HCT116 (cell line): ENCODE results near the gene GATAD2B. TPM values are rescaled to one million over a fixed set of nuclear protein-coding genes. Genes with fewer than 3 reads are reported as not detected.

ENCODE experiments used
- ATAC-seq: fragments of 200-7000 bp; cut with Tn5 transposase; 2 replicates; pipeline ENCODE4 v1.9.1; 2020; ENCODE audit warnings: mild to moderate bottlenecking, moderate library complexity
- BruUV-seq: library from RNA; stranded (reverse); fragments of 400-500 nt; replicated peaks from 2 replicates; lab custom pipeline; 2021; lab: Mats Ljungman, UMichigan
- CTCF ChIA-PET: fragments of 300-600 bp; sonication (Branson Sonifier 250); formaldehyde crosslinking; loops from one replicate; lab custom pipeline; 2021; ENCODE audit warnings: antibody characterized with exemption; lab: Charles Lee
- POLR2A ChIA-PET: fragments of 300-600, 350-600 bp; sonication (Branson Sonifier 250); formaldehyde crosslinking; loops from one replicate; lab custom pipeline; 2021; ENCODE audit warnings: antibody characterized with exemption; lab: Charles Lee
- RAD21 ChIA-PET, 2 experiments: fragments of 300-600 bp; sonication (Branson Sonifier 250); formaldehyde crosslinking; loops; one replicate each; lab custom pipeline; 2023; ENCODE audit warnings: low total read pairs in 2 of 2; ENCODE audit not compliant: uncharacterized antibody in 2 of 2, unreplicated experiment in 2 of 2, low non-redundant PET in 1 of 2; lab: Charles Lee
- DNase-seq: peaks from one replicate; pipeline ENCODE4 v3.0.0-alpha.2; 2010; ENCODE audit warnings: low read depth, low spot score
- H2AFZ ChIP-seq: fragments of 200-600 bp; shearing (Covaris generic), sonication (generic); 2 replicates; pipeline ENCODE4 v1.6.1; 2017; ENCODE audit warnings: low read depth, mixed run types, mixed read lengths, antibody characterized with exemption, low read length; ENCODE audit not compliant: poor library complexity, severe bottlenecking
- H3K27ac ChIP-seq: 2 replicates; pipeline ENCODE4 v1.5.1; 2012; ENCODE audit warnings: low read depth, low read length
- H3K27me3 ChIP-seq: fragments of 200-600 bp; sonication (generic); 2 replicates; pipeline ENCODE4 v1.6.1; 2016; ENCODE audit warnings: mixed run types, low read length, mixed read lengths; ENCODE audit not compliant: insufficient read depth
- H3K36me3 ChIP-seq, 2 experiments: fragments of 200-500 bp in 1 of 2; fragments of 200-600 bp in 1 of 2; sonication (Bioruptor generic) in 1 of 2; sonication (generic) in 1 of 2; 2 replicates each; pipeline versions ENCODE4 v1.5.1 to v1.6.1; 2014 to 2016; ENCODE audit warnings: low read length in 2 of 2, inconsistent platforms in 1 of 2, mixed read lengths in 1 of 2, mixed run types in 1 of 2; ENCODE audit not compliant: insufficient read depth in 2 of 2, control insufficient read depth in 1 of 2
- H3K4me1 ChIP-seq, 2 experiments: fragments of 200-600 bp in 1 of 2; sonication (generic) in 1 of 2; 2 replicates each; pipeline versions ENCODE4 v1.5.1 to v1.6.1; 2012 to 2017; ENCODE audit warnings: low read length in 2 of 2, inconsistent platforms in 1 of 2, mild to moderate bottlenecking in 1 of 2, mixed read lengths in 1 of 2, mixed run types in 1 of 2, moderate library complexity in 1 of 2; ENCODE audit not compliant: insufficient read depth in 2 of 2, control insufficient read depth in 1 of 2
- H3K4me2 ChIP-seq: fragments of 200-600 bp; sonication (generic); 2 replicates; pipeline ENCODE4 v1.6.1; 2017; ENCODE audit warnings: mixed run types, low read length, mixed read lengths
- H3K4me3 ChIP-seq, 2 experiments: fragments of 200-600 bp in 1 of 2; sonication (generic) in 1 of 2; replicated peaks in 1 of 2; 2 replicates each; pipeline ENCODE4 v1.5.1; 2011 to 2016; ENCODE audit warnings: low read length in 2 of 2, control low read depth in 1 of 2, low read depth in 1 of 2, mild to moderate bottlenecking in 1 of 2, mixed read lengths in 1 of 2, mixed run types in 1 of 2
- H3K79me2 ChIP-seq: fragments of 200-600 bp; sonication (generic); 2 replicates; pipeline ENCODE4 v1.6.1; 2017; ENCODE audit warnings: mild to moderate bottlenecking, mixed run types, low read length, moderate library complexity, mixed read lengths; ENCODE audit not compliant: insufficient read depth
- H3K9ac ChIP-seq: fragments of 200-600 bp; sonication (generic); 2 replicates; pipeline ENCODE4 v1.6.1; 2016; ENCODE audit warnings: low read length, mixed read lengths
- H3K9me2 ChIP-seq: fragments of 200-600 bp; sonication (generic), shearing (Covaris generic); 2 replicates; pipeline ENCODE4 v1.6.1; 2017; ENCODE audit warnings: mixed run types, mild to moderate bottlenecking, moderate library complexity; ENCODE audit not compliant: insufficient read depth
- H3K9me3 ChIP-seq, 2 experiments: fragments of 200-500 bp in 1 of 2; fragments of 200-600 bp in 1 of 2; sonication (Bioruptor generic) in 1 of 2; sonication (generic) in 1 of 2; 2 replicates each; pipeline ENCODE4 v1.6.1; 2014 to 2017; ENCODE audit warnings: low read length in 2 of 2, mixed read lengths in 2 of 2, inconsistent platforms in 1 of 2, low read depth in 1 of 2, mild to moderate bottlenecking in 1 of 2, mixed run types in 1 of 2, moderate library complexity in 1 of 2; ENCODE audit not compliant: control insufficient read depth in 1 of 2, insufficient read depth in 1 of 2
- H4K20me1 ChIP-seq: fragments of 200-600 bp; sonication (generic), shearing (Covaris generic); 2 replicates; pipeline ENCODE4 v1.6.1; 2017; ENCODE audit warnings: mixed run types, mild to moderate bottlenecking, moderate library complexity; ENCODE audit not compliant: insufficient read depth
- CBX3 ChIP-seq: IDR thresholded peaks from 2 replicates; pipeline ENCODE4 v1.6.1; 2012; ENCODE audit warnings: low read depth
- ELF1 ChIP-seq: IDR thresholded peaks from 2 replicates; pipeline ENCODE4 v1.6.1; 2012; ENCODE audit warnings: low read depth, borderline replicate concordance
- EZH2 ChIP-seq: fragments of 200-600 bp; sonication (generic); IDR thresholded peaks from 2 replicates; pipeline ENCODE4 v1.6.1; 2017; ENCODE audit warnings: antibody characterized with exemption, mixed run types
- FOSL1 ChIP-seq: IDR thresholded peaks from 2 replicates; pipeline ENCODE4 v1.6.1; 2012; ENCODE audit warnings: low read depth
- JUND ChIP-seq: IDR thresholded peaks from 2 replicates; pipeline ENCODE4 v1.6.1; 2012
- POLR2AphosphoS5 ChIP-seq: IDR thresholded peaks from 2 replicates; pipeline ENCODE4 v1.6.1; 2011; ENCODE audit warnings: mild to moderate bottlenecking, low read depth, low read length, moderate library complexity
- RAD21 ChIP-seq: IDR thresholded peaks from 2 replicates; pipeline ENCODE4 v1.6.1; 2012; ENCODE audit warnings: low read depth, mild to moderate bottlenecking
- SP1 ChIP-seq: IDR thresholded peaks from 2 replicates; pipeline ENCODE4 v1.6.1; 2012; ENCODE audit warnings: low read depth
- SRF ChIP-seq: IDR thresholded peaks from 2 replicates; pipeline ENCODE4 v1.6.1; 2012; ENCODE audit warnings: low read depth
- TCF7L2 ChIP-seq: IDR thresholded peaks from 2 replicates; pipeline ENCODE4 v1.7.0; 2011; ENCODE audit warnings: borderline replicate concordance, inconsistent platforms; ENCODE audit not compliant: insufficient read depth, insufficient read length; ENCODE audit errors: extremely low read depth
- YY1 ChIP-seq: IDR thresholded peaks from 2 replicates; pipeline ENCODE4 v1.6.1; 2011; ENCODE audit warnings: low read length, low read depth, moderate library complexity, mild to moderate bottlenecking; ENCODE audit not compliant: insufficient replicate concordance; ENCODE audit errors: extremely low read depth
- ZNF274 ChIP-seq: fragments of 200-500 bp; sonication (Bioruptor generic); IDR thresholded peaks from 2 replicates; pipeline ENCODE4 v1.6.1; 2014; ENCODE audit warnings: mild to moderate bottlenecking, low read depth, low read length, inconsistent platforms
- intact Hi-C: fragments of 100-400 bp; cut with micrococcal nuclease; formaldehyde crosslinking; loops from 2 replicates; pipeline ENCODE4 v1.10.0; 2022
- total RNA-seq: library from RNA; stranded (reverse); gene quantifications from one replicate; pipeline ENCODE4 v1.2.1, GENCODE V29; 2021; ENCODE audit not compliant: unreplicated experiment
- TF ChIP-seq, protein P1 (sequence below): IDR thresholded peaks from 2 replicates; pipeline ENCODE4 v1.6.1; 2012
- TF ChIP-seq, protein P2 (sequence below): IDR thresholded peaks from 2 replicates; pipeline ENCODE4 v1.6.1; 2012; ENCODE audit warnings: low read depth
- TF ChIP-seq, protein P3 (sequence below): IDR thresholded peaks from 2 replicates; pipeline ENCODE4 v1.6.1; 2012

Gene GATAD2B
- total RNA-seq, 1 experiment from 2014 or later: 50.2 TPM

DNA sequence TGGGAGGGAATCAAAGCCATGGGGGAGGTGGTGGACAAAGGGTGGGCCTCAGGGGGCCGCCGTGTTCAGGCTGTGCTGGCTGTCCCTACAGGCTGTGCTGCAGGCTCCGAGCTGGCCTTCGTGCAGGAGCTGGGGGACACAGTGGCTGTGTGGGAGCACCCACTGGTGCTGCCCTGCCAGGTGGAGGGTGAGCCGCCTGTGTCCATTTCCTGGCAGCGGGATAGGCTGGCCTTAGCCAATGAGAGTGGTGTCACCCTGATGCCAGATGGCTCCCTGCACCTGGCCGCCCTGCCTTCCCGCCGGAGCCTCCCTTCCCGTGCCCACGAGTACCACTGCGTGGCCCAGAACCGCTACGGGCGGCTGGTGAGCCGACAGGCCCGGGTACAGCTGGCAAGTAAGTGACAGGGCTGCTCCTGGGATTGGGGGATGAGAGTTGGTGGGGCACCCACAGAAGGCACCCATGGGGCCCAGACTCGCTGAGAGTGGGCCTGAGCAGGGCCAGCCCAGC, 127.4 kb downstream of the GATAD2B start:
- ChIA-PET POLR2A (no interaction called here), CTCF (no interaction called here), RAD21 (no interaction called here)
- H2AFZ ChIP-seq: no peak overlapping the region
- H3K4me3 ChIP-seq: no peak overlapping the region
- BruUV-seq: no TSS peak
- H3K27me3 ChIP-seq: no peaks in the 10 kb centered on the region
- no peaks in the 10 kb centered on the region for H4K20me1 ChIP-seq
- no peak for TF ChIP-seq ZNF274
- TF ChIP-seq TCF7L2: no peak
- no peak for TF ChIP-seq SRF
- no peaks in the 10 kb centered on the region for H3K36me3 ChIP-seq
- ATAC-seq (no peak), DNase-seq (no peak)
- H3K9me2 ChIP-seq: no peaks in the 10 kb centered on the region
- H3K4me1 ChIP-seq: peaks cover 0 to 8% of the 10 kb centered on the region in 2 experiments; a peak in 1 of 4 replicates
- no peak overlapping the region for H3K27ac ChIP-seq
- no peak overlapping the region for H3K4me2 ChIP-seq
- H3K9me3 ChIP-seq: no peaks in the 10 kb centered on the region
- intact Hi-C loops: loop anchor here (5.0 kb wide), 1 partner anchor 172 kb away; the partner anchor contains the start of gene CREB3L4
- H3K9ac ChIP-seq: no peak overlapping the region
- H3K79me2 ChIP-seq: no peaks in the 10 kb centered on the region

DNA sequence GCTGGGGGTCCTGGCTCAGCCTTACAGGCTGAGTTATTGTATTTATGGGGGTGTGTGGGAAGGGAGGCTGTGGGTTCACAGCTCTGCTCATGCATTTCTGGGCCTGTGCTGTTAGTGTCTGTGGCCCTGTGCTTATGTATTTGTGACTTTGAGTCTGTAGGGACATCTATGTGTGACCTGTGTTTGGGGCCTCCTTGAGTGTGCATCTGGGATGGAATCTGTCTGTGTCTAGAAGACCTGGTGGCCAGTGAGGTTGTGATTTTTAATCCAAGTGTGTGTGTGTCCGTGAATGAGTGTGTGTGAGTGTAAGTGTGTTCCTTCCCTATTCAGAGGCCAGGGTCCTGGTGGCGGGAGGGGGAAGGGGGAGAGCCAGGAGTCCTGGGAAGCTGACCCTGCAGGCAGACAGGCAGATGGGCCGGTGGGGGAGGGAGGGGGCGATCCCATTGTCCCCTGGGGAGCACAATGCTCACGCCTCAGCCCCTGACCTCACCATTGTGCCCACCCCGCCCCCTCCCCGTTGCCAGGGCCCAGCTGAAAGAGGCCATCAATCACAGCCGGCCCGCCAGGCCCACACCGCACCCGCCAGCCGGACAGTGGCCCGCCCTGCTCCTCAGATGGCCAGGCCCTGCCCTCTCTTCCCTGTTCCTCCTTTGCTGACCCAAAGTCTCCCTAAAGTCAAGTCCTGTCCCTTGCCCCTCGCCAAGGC, 128.0 kb downstream of the GATAD2B start:
- Histone ChIP-seq H3K4me1 (peaks cover 0 to 8% of the 10 kb centered on the region in 2 experiments; a peak in 1 of 4 replicates), H2AFZ (no peak overlapping the region), H3K9me2 (no peaks in the 10 kb centered on the region), H3K4me2 (no peak overlapping the region), H3K9ac (no peak overlapping the region), H4K20me1 (no peaks in the 10 kb centered on the region), H3K9me3 (no peaks in the 10 kb centered on the region), H3K79me2 (no peaks in the 10 kb centered on the region), H3K27me3 (no peaks in the 10 kb centered on the region), H3K4me3 (no peak overlapping the region), H3K27ac (no peak overlapping the region), H3K36me3 (no peaks in the 10 kb centered on the region)
- no TSS peak for BruUV-seq
- DNase-seq (no peak), ATAC-seq (no peak)
- RAD21 ChIA-PET: no interaction called here
- POLR2A ChIA-PET: no interaction called here
- TF ChIP-seq JUND (no peak), ELF1 (no peak), RAD21 (no peak), SRF (no peak), SP1 (no peak), CBX3 (no peak), TCF7L2 (no peak), YY1 (no peak), EZH2 (no peak), POLR2AphosphoS5 (no peak), FOSL1 (no peak)
- TF ChIP-seq, protein P1, sequence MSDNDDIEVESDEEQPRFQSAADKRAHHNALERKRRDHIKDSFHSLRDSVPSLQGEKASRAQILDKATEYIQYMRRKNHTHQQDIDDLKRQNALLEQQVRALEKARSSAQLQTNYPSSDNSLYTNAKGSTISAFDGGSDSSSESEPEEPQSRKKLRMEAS: no peak
- TF ChIP-seq, protein P2, sequence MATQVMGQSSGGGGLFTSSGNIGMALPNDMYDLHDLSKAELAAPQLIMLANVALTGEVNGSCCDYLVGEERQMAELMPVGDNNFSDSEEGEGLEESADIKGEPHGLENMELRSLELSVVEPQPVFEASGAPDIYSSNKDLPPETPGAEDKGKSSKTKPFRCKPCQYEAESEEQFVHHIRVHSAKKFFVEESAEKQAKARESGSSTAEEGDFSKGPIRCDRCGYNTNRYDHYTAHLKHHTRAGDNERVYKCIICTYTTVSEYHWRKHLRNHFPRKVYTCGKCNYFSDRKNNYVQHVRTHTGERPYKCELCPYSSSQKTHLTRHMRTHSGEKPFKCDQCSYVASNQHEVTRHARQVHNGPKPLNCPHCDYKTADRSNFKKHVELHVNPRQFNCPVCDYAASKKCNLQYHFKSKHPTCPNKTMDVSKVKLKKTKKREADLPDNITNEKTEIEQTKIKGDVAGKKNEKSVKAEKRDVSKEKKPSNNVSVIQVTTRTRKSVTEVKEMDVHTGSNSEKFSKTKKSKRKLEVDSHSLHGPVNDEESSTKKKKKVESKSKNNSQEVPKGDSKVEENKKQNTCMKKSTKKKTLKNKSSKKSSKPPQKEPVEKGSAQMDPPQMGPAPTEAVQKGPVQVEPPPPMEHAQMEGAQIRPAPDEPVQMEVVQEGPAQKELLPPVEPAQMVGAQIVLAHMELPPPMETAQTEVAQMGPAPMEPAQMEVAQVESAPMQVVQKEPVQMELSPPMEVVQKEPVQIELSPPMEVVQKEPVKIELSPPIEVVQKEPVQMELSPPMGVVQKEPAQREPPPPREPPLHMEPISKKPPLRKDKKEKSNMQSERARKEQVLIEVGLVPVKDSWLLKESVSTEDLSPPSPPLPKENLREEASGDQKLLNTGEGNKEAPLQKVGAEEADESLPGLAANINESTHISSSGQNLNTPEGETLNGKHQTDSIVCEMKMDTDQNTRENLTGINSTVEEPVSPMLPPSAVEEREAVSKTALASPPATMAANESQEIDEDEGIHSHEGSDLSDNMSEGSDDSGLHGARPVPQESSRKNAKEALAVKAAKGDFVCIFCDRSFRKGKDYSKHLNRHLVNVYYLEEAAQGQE: no peak
- TF ChIP-seq, protein P3, sequence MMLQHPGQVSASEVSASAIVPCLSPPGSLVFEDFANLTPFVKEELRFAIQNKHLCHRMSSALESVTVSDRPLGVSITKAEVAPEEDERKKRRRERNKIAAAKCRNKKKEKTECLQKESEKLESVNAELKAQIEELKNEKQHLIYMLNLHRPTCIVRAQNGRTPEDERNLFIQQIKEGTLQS: no peak
- CTCF ChIA-PET: no interaction called here
- intact Hi-C loops: loop anchor here (5.0 kb wide), 1 partner anchor 173 kb away; the partner anchor contains the start of gene CREB3L4
